ENCODE measurements around the gene RASA2.

GRCh38 chr3:141625506-141625905 is 138.7 kb downstream of the RASA2 start:
- TF ChIP-seq, protein P1, sequence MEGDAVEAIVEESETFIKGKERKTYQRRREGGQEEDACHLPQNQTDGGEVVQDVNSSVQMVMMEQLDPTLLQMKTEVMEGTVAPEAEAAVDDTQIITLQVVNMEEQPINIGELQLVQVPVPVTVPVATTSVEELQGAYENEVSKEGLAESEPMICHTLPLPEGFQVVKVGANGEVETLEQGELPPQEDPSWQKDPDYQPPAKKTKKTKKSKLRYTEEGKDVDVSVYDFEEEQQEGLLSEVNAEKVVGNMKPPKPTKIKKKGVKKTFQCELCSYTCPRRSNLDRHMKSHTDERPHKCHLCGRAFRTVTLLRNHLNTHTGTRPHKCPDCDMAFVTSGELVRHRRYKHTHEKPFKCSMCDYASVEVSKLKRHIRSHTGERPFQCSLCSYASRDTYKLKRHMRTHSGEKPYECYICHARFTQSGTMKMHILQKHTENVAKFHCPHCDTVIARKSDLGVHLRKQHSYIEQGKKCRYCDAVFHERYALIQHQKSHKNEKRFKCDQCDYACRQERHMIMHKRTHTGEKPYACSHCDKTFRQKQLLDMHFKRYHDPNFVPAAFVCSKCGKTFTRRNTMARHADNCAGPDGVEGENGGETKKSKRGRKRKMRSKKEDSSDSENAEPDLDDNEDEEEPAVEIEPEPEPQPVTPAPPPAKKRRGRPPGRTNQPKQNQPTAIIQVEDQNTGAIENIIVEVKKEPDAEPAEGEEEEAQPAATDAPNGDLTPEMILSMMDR (IDR thresholded peaks at IDR 0.05 in 4 of 5, conservative IDR thresholded peaks at IDR 0.05 in 1 of 5): no peak
- no peak for TF ChIP-seq POLR2A (IDR thresholded peaks at IDR 0.05)
